Neural progenitor cell (in vitro differentiated cells): ENCODE measurements around the gene RAP2B. TPM values are rescaled to one million over a fixed set of nuclear protein-coding genes. Genes with fewer than 3 reads are reported as not detected.
"Not testable (repeated sequence)": the region's sequence is repeated elsewhere in the genome, so short reads cannot be mapped to it uniquely, and the experiment has no call there.

Experiments used
- DNase-seq: peaks from one replicate; pipeline ENCODE4 v3.0.0-alpha.2; 2016; ENCODE audit warnings: low spot score
- H2AFZ ChIP-seq: fragments of 200-600 bp; sonication (generic); replicated peaks from 2 replicates; pipeline ENCODE4 v1.6.1; 2016; ENCODE audit warnings: antibody characterized with exemption
- H3F3A ChIP-seq: fragments of 200-600 bp; sonication (generic); 2 replicates; pipeline ENCODE4 v1.6.1; 2016; ENCODE audit warnings: antibody characterized with exemption, low read depth
- H3K27ac ChIP-seq: fragments of 200-600 bp; sonication (generic); 2 replicates; pipeline ENCODE4 v1.5.1; 2016; ENCODE audit warnings: mild to moderate bottlenecking
- H3K27me3 ChIP-seq: fragments of 200-600 bp; sonication (generic); 2 replicates; pipeline ENCODE4 v1.6.1; 2016; ENCODE audit warnings: mild to moderate bottlenecking, moderate library complexity
- H3K36me3 ChIP-seq: fragments of 200-600 bp; sonication (generic); 2 replicates; pipeline ENCODE4 v1.5.1; 2016
- H3K4me1 ChIP-seq: fragments of 200-600 bp; sonication (generic); 2 replicates; pipeline ENCODE4 v1.6.1; 2016; ENCODE audit warnings: mixed run types
- H3K4me2 ChIP-seq: fragments of 200-600 bp; sonication (generic); 2 replicates; pipeline ENCODE4 v1.6.1; 2016
- H3K4me3 ChIP-seq: fragments of 200-600 bp; sonication (generic); 2 replicates; pipeline ENCODE4 v1.5.1; 2016
- H3K79me2 ChIP-seq: fragments of 200-600 bp; sonication (generic); 2 replicates; pipeline ENCODE4 v1.6.1; 2016; ENCODE audit warnings: low read depth
- H3K9ac ChIP-seq: fragments of 200-600 bp; sonication (generic); 2 replicates; pipeline ENCODE4 v1.6.1; 2016
- H3K9me3 ChIP-seq: fragments of 200-600 bp; sonication (generic); 2 replicates; pipeline ENCODE4 v1.5.1; 2016; ENCODE audit warnings: low read depth
- H4K20me1 ChIP-seq: fragments of 200-600 bp; sonication (generic); 2 replicates; pipeline ENCODE4 v1.6.1; 2016; ENCODE audit warnings: low read depth
- H3K27ac Mint-ChIP-seq: 3 replicates; pipeline ENCODE4 v1.8.0; 2021; ENCODE audit warnings: mixed read lengths
- H3K27me3 Mint-ChIP-seq: 2 replicates; pipeline ENCODE4 v1.8.0; 2022; ENCODE audit warnings: low read depth, mild to moderate bottlenecking, inconsistent platforms, moderate library complexity, mixed read lengths; ENCODE audit not compliant: insufficient read depth
- H3K36me3 Mint-ChIP-seq: 3 replicates; pipeline ENCODE4 v1.8.0; 2021; ENCODE audit warnings: mixed read lengths
- H3K4me1 Mint-ChIP-seq: 3 replicates; pipeline ENCODE4 v1.8.0; 2021; ENCODE audit warnings: mixed read lengths
- H3K4me3 Mint-ChIP-seq: 3 replicates; pipeline ENCODE4 v1.8.0; 2021; ENCODE audit warnings: mild to moderate bottlenecking, moderate library complexity, mixed read lengths
- H3K9me3 Mint-ChIP-seq: 3 replicates; pipeline ENCODE4 v1.8.0; 2020; ENCODE audit warnings: mixed read lengths
- CTCF ChIP-seq: fragments of 200-600 bp; sonication (generic); IDR thresholded peaks from 2 replicates; pipeline ENCODE4 v1.5.1; 2017; ENCODE audit warnings: antibody characterized with exemption, mild to moderate bottlenecking
- EZH2 ChIP-seq: fragments of 200-600 bp; sonication (generic); IDR thresholded peaks from 2 replicates; pipeline ENCODE4 v1.6.1; 2017; ENCODE audit warnings: antibody characterized with exemption, mild to moderate bottlenecking, moderate library complexity
- EZH2phosphoT487 ChIP-seq: fragments of 200-600 bp; sonication (generic); IDR thresholded peaks from 2 replicates; pipeline ENCODE4 v1.6.1; 2017; ENCODE audit warnings: antibody characterized with exemption
- total RNA-seq: library from RNA; depleted of rRNA; stranded (reverse); fragments of >200 nt; gene quantifications from 2 replicates; pipeline ENCODE4 v1.2.3, GENCODE V29; 2015; ENCODE audit warnings: low replicate concordance

Gene RAP2B
- total RNA-seq, 1 donor from 2014 or later, result 15.9 TPM

- Mint-ChIP-seq H3K4me3 (no peak overlapping the region), H3K36me3 (no peaks in the 10 kb centered on the region), H3K27ac (no peak overlapping the region), H3K9me3 (no peaks in the 10 kb centered on the region), H3K4me1 (peaks cover 5% of the 10 kb centered on the region), H3K27me3 (no peaks in the 10 kb centered on the region)
- Histone ChIP-seq H4K20me1 (no peaks in the 10 kb centered on the region), H3K27ac (no peak overlapping the region), H3F3A (no peaks in the 10 kb centered on the region), H2AFZ (no peak overlapping the region), H3K9me3 (no peaks in the 10 kb centered on the region), H3K27me3 (no peaks in the 10 kb centered on the region), H3K4me3 (no peak overlapping the region), H3K79me2 (no peaks in the 10 kb centered on the region), H3K4me1 (no peaks in the 10 kb centered on the region), H3K36me3 (no peaks in the 10 kb centered on the region), H3K4me2 (no peak overlapping the region), H3K9ac (no peak overlapping the region)
- no peak for TF ChIP-seq EZH2phosphoT487
- no peak for TF ChIP-seq CTCF
- no peak for TF ChIP-seq EZH2
- no peak for DNase-seq
Observed at GRCh38 chr3:153146191-153147053, 15.6 kb upstream of the RAP2B start.

- H3K4me1 Mint-ChIP-seq, result peaks cover 5% of the 10 kb centered on the region
- H4K20me1 ChIP-seq, result no peaks in the 10 kb centered on the region
- H3K27me3 ChIP-seq, result no peaks in the 10 kb centered on the region
- no peaks in the 10 kb centered on the region for H3K36me3 ChIP-seq
- no peak overlapping the region for H3K27ac Mint-ChIP-seq
- H3K79me2 ChIP-seq, result no peaks in the 10 kb centered on the region
- H3K9me3 ChIP-seq, result no peaks in the 10 kb centered on the region
- no peaks in the 10 kb centered on the region for H3K36me3 Mint-ChIP-seq
- no peak overlapping the region for H3K27ac ChIP-seq
- no peak overlapping the region for H2AFZ ChIP-seq
- TF ChIP-seq CTCF (no peak), EZH2 (no peak), EZH2phosphoT487 (no peak)
- H3K4me2 ChIP-seq, result no peak overlapping the region
- H3K4me1 ChIP-seq, result no peaks in the 10 kb centered on the region
- no peak overlapping the region for H3K4me3 Mint-ChIP-seq
- no peaks in the 10 kb centered on the region for H3F3A ChIP-seq
- no peaks in the 10 kb centered on the region for H3K9me3 Mint-ChIP-seq
- DNase-seq, result no peak
- no peak overlapping the region for H3K9ac ChIP-seq
- no peaks in the 10 kb centered on the region for H3K27me3 Mint-ChIP-seq
- H3K4me3 ChIP-seq, result no peak overlapping the region
Observed at GRCh38 chr3:153150991-153151390, 11.0 kb upstream of the RAP2B start.

GRCh38 chr3:153155786-153156185, 6.2 kb upstream of the RAP2B start:
- H3K27ac ChIP-seq, DNase-seq, H3K9me3 Mint-ChIP-seq, H3K27me3 ChIP-seq, H3K36me3 ChIP-seq, H3K4me3 ChIP-seq, H3K4me2 ChIP-seq, H3K9me3 ChIP-seq, H3K27ac Mint-ChIP-seq, H3K36me3 Mint-ChIP-seq, H3K4me1 Mint-ChIP-seq, H3K4me3 Mint-ChIP-seq, H3K79me2 ChIP-seq, H4K20me1 ChIP-seq, H3K4me1 ChIP-seq, H2AFZ ChIP-seq, H3K27me3 Mint-ChIP-seq, H3K9ac ChIP-seq: not testable (repeated sequence)
- H3F3A ChIP-seq, result peaks cover 11% of the 10 kb centered on the region

GRCh38 chr3:153158189-153158588, 3.8 kb upstream of the RAP2B start:
- peaks cover 2% of the 10 kb centered on the region for H3K4me1 Mint-ChIP-seq
- no peaks in the 10 kb centered on the region for H3K36me3 Mint-ChIP-seq
- Histone ChIP-seq H4K20me1 (peaks cover 7% of the 10 kb centered on the region), H3K4me3 (no peak overlapping the region), H3K79me2 (peaks cover 11% of the 10 kb centered on the region), H3K36me3 (no peaks in the 10 kb centered on the region), H3F3A (peaks cover 17% of the 10 kb centered on the region), H3K4me2 (no peak overlapping the region), H3K27me3 (peaks cover 8% of the 10 kb centered on the region), H3K27ac (no peak overlapping the region), H3K9ac (no peak overlapping the region), H3K9me3 (no peaks in the 10 kb centered on the region), H2AFZ (no peak overlapping the region), H3K4me1 (no peaks in the 10 kb centered on the region)
- H3K27ac Mint-ChIP-seq, result no peak overlapping the region
- no peaks in the 10 kb centered on the region for H3K9me3 Mint-ChIP-seq
- peaks cover 9% of the 10 kb centered on the region for H3K27me3 Mint-ChIP-seq
- TF ChIP-seq CTCF (no peak), EZH2 (no peak), EZH2phosphoT487 (no peak)
- DNase-seq, result no peak
- H3K4me3 Mint-ChIP-seq, result no peak overlapping the region
